ENCODE data around the gene ITPR2.

GRCh38 chr12:26870491-26871419, 37.8 kb upstream of the ITPR2 start:
- TF ChIP-seq CTCF (IDR thresholded peaks at IDR 0.05) (no peak), EP300 (IDR thresholded peaks at IDR 0.05) (no peak), POLR2A (IDR thresholded peaks at IDR 0.05) (no peak)

Measured in tibial nerve (tissue), 4 donors.